NCI-H128 (cell line): ENCODE results near the gene OCRL.
A peak's percentile ranks its signal among the peaks of the same experiment; 100 is the strongest.

Experiments
- DNase-seq: peaks from one replicate; lab custom pipeline; 2025; ENCODE audit not compliant: unreplicated experiment; lab: John Stamatoyannopoulos, UW

Gene OCRL

DNA sequence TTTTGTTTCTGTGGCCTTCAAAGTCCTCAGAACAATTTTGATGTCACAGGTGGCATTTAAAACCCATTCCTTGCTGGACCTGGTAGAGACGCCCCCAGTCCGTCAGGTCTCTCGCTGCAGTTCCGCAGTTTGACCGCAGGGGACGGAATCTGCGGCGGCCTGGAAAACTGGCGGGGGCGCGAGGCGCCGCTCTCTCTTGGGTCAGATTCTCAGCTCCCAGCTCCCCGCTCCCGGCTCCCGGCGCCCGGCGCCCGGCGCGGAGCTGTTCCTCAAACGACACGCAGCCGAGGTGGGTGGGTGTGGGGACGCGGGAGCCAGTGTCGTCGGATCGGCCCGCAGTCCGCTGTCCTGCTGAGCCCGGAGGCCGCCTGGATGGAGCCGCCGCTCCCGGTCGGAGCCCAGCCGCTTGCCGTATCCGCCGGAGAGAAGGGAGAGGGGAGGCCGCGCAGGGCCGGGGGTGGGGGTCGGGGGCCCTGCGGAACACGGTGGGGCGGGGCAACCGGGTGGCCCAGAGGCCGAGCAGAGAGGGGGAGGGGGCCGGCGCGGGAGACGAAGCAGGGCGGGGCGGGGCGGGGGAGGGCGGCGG, at the start of gene OCRL:
Gene OCRL, plus strand, starts transcription at position 192 of the 586 bp plus-strand sequence. Its CDS starts 181 bp downstream, at position 373.
- DNase-seq = peak; percentile 3

DNA sequence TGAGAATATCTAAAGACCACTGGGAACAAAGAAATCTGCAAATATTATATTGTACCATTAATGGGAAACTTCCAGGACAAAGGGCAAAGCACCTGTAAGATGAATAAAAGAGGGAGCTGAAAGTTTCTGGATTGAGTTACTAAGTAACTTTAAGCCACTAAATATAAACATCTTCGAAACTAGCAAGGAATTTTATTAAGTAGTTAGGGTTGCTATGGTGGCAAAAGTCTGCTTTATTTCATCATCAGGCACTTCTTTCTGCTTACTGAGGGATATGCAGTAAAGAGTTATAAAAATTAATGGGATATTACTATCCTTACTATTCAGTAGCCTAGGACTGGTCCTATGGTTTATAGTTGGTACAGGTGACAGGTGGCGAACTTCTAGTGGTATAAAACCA, 49.7 kb upstream of the OCRL start:
- DNase-seq = no peak

DNA sequence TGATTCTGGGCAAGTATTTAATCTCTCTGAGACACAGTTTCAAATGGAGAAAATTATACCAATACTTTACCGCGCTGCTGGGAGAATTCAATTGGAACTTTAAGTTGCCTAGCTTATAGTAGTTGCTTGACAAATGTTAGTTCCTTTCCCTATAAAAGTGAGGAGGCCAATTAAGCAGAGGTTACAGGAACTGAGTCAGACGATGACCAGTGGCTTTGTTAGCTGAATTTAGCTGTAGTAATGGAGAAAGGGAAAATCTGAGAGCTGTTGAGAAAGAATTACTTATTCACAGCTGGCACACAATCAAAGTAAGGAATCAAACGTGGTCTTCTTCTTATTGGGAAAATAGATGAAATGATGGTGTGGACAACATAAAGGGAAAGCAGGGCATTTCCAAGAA, 46.4 kb upstream of the OCRL start:
- no peak for DNase-seq

DNA sequence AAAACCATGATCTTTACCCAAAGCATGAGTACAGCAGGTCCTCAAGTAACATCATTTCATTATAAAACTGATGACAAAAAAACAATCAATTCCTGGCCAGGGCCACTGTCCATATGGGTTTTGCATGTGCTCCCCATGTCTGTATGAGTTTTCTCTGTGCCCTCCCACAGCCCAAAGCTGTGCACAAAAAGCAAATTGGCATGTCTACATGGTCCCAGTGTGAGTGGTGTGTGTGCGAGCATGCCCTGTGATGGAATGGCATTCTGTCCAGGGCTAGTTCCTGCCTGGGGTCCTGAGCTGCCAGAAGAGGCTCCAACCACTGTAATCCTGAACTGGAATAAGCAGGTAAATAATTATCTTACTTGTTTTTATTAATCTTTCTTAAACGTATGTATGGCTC, 45.2 kb upstream of the OCRL start:
- DNase-seq = no peak

DNA sequence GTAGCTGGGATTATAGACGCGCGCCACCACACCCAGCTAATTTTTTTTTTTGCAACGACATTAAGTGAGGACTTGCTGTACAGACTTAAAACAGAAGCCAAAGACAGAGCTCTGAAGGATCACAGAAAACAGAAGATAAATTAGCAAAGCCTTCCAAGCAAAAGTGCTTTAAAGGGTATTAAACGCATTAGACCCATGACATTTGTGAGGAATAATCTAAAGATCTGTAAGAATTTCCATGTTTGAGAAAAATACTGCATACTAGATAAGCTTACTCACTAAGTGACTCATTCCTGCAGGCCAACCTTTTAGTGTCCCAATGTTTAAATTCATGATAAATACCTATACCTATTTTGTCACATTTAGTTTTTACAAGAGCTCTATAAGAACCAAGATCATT, 44.2 kb upstream of the OCRL start:
- no peak for DNase-seq

DNA sequence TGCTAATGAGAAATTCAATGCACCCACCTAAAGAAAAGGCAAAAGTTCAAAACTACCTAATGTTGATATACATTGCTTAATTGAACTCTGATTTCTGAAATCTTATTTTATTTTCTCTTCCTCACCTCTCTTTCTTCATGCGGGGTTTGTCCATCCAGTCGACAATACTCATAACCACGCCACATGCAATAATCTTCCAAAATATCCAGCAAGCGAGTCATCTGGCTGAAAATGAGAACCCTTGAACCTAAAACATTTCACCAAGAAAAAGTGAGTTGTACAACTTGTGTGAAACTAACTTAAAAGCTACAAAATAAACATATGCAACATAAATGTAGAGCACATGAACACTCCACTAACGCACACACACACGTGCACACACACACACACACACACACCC, 43.4 kb upstream of the OCRL start:
- DNase-seq = no peak

DNA sequence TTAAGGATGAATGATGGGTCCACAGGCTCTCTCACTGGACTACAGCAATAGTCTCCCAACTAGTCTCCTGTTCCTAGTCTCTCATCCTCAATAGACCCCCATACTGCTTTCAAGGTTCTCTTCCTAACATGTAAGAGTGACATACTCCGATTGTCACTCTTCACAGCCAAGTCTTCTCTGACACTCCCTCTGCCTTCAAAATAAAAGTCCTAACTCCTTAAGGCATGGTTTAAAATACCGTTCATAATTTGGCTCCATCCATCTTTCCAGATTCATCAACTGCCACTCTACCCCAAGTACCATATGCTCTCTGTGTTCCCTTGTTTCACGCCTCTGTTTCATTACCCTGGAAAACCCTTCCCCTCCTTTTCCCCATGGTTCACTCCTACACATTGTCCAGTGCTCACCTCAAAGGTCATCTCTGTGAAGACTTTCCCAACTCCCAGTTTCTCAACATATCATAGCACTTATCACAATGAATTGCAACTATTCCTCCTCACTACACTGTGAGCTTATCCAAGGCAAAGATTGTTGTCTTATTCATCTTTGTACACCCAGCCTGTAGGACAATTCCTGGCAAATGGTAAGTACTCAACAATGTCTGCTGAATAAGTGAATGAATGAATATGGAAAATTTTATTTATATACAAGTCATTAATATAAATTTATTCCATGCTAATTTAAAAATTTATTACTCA, 42.8 kb upstream of the OCRL start:
- no peak for DNase-seq

DNA sequence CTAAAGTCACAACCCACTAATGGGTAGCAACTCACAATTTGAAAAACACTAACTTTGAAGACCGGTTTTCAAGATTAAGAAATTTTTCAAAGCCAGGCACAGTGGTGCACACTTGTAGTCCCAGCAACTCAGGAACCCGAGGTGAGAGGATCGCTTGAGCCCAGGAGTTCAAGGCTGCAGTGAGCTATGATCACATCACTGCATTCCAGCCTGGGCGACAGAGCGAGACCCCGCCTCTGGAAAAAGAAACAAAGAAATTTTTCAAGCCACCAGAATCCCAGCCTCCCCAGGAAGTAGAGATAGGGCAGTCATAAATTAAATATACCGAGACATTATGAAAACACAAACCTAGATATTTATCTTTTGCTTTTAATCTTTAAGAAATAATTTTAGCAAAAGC, 29.7 kb upstream of the OCRL start:
- no peak for DNase-seq

DNA sequence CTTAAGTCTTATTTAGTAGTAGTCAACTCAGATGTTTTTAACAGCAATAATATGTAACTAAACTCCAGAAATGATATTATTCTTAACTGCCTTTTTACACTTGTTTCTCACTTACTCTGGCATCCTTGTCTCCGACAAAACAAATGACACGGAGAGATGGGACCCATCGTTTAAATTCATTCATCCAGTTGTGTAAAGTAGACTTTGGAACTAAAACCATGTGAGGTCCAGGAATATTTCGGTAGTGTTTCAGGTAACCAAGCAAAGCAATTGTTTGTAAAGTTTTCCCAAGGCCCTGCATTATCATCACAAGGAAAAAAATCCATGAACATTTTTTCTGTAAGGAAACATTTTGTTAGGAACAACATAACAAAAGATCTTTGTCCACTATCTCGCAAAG, 28.4 kb upstream of the OCRL start:
- DNase-seq = no peak

DNA sequence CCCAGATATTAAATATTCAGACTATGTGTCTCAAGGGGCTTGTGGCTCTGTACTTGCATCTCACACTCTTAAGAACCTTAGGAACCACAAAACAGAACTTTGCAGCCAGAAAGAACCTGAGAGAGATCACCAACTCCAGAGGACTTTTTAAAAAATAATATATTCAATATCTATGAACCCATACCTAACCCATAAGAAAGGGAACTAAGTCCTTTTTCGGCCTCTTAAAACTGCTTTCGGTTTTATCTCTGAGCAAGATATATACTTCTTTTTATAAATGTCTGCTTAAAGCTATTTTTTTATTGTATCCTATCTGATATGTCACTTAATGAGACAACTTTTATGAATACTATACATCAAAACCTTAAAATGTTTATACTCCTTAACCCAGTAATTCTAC, 27.6 kb upstream of the OCRL start:
- no peak for DNase-seq

DNA sequence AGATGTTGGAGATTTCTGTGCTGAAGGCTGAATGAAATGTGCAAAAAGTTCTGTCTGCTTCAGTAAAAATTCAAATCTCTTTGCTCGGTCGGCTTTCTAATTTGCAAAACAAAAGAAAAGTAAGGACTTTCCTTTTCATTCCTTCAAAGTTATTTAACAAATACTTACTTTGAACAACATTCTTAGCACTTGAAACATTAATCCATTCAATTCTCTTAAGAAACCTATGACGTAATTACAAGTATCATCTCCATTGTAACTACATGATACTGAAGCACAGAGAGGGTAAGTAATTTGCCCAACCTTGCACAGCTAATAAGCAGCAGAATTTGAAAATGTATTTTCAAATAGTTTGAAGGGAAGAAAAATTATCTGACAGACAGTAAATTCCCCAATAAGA, 23.7 kb upstream of the OCRL start:
- no peak for DNase-seq

DNA sequence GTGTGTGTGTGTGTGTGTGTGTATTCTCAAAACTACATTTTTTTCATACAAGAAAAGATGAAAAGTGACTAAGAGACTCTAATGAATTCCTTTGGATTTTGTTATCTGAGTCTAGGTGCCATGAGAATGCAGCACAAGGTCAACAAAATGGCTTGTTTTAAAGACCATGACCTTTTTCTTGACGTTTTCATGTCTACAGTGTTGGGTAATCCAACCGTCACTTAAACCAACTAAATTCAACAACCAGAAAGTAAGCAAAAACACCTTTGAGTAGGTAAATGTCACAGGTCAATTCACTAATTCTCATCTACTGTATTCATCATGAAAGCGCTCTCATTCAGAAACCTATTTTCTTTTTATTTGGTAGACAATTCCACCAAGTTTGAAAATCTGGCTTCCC, 19.9 kb upstream of the OCRL start:
- no peak for DNase-seq

DNA sequence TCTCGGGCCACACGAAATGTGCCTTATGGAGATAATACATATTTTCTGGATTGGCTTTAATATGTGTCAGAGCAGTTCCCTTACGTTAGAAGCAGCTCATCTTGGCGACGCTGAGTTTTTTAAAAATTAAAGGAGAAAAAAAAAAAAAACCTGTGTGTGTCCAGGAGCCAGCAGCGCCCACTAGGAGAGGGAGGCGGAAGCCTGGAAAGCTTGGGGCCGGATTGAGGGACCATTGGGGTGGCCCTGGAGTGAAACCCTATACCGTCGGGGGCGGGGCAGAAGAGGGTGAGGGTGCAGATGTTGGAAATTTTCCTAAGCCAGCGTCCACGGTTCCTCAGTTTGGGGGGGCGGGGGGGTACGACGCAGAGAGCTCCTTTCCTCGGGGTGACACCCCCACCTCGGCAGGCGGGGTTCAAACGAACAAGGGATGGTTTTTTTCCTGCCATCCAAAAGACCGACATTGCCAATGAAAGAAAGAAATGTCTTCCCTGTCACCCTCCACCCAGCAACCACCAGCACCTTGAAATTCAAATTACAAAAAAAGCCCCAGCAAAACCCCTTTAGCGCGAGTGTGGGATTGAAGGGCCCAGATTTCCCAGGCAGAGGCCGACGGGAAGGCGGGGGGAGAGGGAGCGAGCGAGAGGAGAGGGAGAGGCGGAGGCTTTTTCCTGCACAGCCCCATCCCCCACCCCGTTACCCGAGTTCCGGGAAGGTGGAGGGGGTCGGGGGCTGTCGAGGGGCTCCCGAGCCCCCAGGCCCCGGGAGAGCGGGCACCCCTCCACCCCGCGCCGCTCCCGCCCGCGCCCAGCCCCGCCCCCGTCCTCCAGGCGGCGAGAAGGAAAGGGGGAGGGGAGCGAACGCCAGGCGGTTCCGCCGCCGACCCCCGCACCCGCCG, 17.6 kb upstream of the OCRL start:
- DNase-seq = peak; percentile 11

DNA sequence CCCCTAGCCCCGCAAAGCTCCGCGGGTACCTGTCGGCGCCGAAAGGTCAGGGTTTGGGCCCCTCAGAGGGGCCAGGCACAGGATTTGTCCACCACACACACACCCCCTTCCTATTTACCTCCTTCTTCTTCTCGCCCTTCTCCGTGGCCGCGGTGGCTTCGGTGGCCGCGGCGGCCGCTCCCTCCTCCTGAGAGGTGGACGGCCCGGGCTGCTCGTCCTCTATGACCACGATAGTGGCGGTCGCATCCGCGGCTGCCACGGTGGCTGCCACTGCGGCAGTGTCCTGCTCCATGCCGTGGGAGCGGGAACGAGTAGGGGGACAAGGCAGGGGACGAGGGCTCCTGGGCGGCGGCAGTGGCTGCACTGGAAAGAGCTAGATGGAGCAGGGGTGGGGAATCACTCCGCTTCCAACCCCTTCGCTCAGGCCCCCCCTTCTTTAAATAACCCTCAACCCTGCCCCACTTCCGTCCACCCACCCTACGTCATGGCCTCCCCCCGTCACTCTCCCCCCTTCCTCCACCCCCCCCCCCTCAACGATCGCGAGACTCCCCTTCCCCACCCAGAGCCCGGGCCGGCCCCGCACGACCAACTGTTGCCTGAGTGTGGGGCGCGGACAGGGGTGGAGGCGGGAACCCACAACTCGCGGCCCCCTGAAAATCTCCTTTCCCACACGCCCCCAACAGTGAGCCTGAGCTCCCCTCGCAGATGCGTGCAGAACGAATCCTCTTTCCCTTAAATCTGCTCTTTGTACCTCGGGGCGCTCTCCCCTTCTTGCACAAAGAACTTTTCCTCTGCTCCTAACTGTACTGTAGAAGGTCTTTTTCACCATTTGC, 16.8 kb upstream of the OCRL start, which contains the start of gene SMARCA1:
Gene SMARCA1, minus strand, starts transcription at position 412 of the 833 bp plus-strand sequence. Its CDS starts 120 bp downstream, at position 292.
- DNase-seq = no peak

DNA sequence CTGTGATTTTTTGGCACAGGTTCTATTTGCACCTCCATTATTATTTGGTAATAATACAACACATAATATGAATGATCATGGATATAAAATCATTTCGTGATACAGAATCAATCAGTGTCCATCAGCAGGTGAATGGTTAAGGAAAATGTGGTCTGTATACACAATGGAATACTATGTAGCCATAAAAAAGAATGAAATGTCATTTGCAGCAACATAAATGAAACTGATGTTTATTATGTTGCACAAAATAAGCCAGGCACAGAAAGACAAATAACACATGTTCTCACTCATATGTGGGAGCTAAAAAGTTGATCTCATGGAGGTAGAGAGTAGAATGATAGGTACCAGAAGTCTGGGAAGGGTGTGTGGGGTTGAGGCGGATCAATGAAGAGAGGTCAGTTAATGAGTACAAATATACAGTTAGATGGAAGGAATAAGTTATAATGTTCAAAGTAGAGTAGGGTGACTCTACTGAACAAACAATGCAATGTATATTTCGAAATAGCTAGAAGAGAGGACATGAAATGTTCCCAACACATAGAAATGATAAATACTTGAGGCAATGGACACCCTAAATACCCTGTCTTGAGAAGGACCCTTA, 15.7 kb upstream of the OCRL start:
- DNase-seq = no peak

DNA sequence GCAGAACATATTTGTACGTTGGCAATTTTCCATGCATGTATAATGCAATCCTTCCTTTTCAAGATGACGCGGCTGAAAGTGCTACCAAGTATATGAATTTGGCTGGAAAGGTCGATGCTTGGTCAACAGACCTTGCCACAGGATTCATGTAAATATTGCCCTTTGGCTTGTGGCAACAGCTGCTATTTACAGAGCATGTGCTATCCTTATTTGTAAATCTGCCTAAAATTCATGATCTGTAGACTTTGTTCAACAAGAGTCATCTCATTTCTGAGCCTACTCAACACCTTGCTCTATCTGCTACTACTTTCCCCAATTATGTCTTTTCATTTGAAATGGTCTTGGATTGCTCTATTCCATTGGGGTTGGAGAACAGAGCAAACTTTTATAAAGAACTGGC, 14.9 kb upstream of the OCRL start:
- DNase-seq = no peak

DNA sequence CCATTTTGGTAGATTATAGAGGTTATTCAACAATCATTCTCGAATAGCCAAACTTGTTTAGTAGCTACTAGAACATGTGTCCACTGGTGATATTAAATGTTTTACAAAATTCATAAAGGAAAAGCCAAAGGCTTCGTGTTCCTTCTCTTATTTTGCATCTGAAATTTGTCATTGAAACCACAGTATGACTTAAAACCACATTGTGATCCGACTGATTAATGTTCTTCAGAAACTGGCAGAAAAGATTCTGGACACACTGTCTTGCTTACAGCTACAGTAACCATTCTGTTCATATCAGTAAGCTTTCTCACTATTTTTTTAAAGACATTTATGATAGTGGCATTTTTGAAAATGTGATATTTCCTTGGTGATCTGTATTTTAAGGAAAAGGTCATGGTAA, 14.2 kb upstream of the OCRL start:
- DNase-seq = no peak

DNA sequence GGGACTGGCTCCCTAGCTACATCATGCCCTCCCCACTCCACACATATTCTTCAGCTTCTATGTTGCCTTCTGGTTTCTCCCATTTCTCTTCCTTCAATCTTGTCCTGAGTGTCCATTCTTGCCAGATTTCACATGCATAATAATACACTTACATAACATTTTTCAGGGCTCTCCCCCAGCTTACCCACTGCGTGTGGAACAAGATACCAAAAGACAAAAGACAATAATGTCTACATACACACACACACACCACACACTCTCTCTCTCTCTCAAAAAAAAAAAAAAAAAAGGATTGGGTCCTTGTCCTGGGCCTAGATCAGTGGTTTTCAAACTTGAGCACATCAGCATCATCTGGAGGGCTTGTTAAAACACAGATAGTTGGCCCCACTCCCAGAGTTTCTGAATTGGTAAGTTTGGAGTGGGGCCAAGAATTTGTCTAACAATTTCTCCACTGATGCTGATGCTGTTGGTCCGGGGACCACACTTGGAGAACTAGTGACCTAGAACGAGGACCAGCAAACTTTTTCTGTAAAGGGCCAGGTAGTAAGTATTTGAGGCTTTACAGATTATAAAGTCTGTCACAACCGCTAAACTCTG, 10.3 kb upstream of the OCRL start:
- peak; percentile 3 for DNase-seq

DNA sequence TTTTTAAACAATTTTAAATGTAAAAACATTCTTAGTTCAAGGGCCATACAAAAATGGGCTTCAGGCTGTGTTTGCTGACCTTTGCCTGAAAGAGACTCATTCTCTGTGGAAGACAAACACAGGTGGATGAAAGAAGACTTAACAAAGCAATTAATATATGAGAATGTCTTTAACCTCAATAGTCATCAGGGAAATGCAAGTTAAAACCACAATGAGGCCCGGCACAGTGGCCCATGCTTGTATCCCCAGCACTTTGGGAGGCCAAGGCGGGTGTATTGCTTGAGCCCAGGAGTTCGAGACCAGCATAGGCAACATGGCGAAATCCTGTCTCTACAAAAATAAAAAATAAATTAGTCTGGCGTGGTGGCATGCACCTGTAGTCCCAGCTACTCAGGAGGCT, 9.6 kb upstream of the OCRL start:
- DNase-seq = no peak

DNA sequence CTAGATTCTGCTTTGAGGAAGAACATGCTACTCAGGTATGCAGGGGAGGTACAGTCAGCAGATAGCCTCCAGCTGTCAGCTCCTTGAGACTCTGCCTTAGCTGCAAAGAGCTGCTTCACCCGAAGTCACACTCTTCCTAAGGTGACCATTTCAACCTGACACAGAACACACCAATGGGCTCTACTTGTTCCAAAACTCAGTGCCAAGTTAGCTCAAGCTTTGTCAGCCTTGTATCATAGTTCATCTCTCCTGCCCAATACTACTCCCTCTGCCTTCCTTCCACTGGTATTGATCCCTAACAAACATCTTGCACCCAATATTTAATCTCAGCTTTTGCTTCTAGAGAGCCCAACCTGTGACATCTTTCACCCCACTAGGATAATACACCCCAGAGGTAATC, 8.9 kb upstream of the OCRL start:
- no peak for DNase-seq
